CMK (cell line): Measurements from ENCODE around the gene WDR93.

Source experiments
- DNase-seq: peaks from one replicate; pipeline ENCODE4 v3.0.0-alpha.2; 2010; ENCODE audit warnings: low read depth

Gene WDR93

DNA sequence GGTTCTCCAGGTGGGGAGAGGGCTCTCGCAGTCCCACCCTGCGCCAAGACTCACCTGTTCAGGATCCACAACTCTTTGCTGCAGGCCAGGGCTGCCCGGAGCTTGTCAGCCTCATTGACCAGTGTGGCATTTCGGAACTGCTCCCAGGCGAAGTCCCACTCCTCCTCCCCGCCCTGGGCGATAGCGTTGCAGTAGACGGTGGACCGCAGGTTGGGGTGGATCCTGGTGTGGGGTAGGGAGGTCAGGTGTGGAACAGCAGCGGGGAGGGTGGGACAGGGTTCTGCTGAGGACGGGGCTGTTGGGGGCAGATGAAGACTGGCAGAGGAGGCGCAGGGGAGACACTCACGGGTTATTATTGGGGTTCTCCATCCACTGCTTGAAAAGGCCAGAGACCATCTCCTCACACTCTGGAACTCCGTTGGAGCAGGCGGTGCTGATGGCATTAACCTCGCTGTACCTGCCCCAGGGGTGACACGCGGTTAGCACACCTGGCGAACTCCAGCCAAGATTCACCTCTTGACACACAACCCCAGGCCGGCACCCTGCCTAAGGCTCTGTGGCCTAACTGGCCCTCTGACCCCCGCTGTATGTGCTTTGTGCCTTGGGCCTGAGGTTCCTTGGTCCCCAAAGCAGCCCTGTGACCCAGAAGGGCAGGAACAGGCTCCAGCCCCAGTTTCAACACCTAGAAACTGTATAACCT, 101.6 kb downstream of the WDR93 start:
- no peak for DNase-seq
